H1 (cell line): ENCODE measurements around the gene NUP188. TPM values are rescaled to one million over a fixed set of nuclear protein-coding genes. Genes with fewer than 3 reads are reported as not detected.
A peak's percentile ranks its signal among the peaks of the same experiment; 100 is the strongest.

Experiments
- CTCF ChIA-PET: fragments of 300-600 bp; sonication (Branson Sonifier 250); formaldehyde crosslinking; loops from one replicate; lab custom pipeline; 2021; ENCODE audit not compliant: partially characterized antibody; lab: Charles Lee
- POLR2A ChIA-PET: fragments of 300-600 bp; sonication (Branson Sonifier 250); formaldehyde crosslinking; loops from one replicate; lab custom pipeline; 2021; ENCODE audit warnings: inconsistent platforms; ENCODE audit not compliant: partially characterized antibody; lab: Charles Lee
- DNase-seq, 2 experiments: peaks; one replicate each; pipeline versions ENCODE4 v3.0.0 to v3.0.0-alpha.2; 2010 to 2022; ENCODE audit warnings: low spot score in 2 of 2, low read depth in 1 of 2, mixed read lengths in 1 of 2
- FAIRE-seq: peaks from 2 replicates; lab custom pipeline; 2011; peaks lifted over from hg19 to GRCh38; lab: Jason Lieb, UNC
- H2AFZ ChIP-seq: 2 replicates; pipeline ENCODE4 v1.8.1; 2012; ENCODE audit warnings: low read length, inconsistent platforms
- H2AK5ac ChIP-seq: 2 replicates; pipeline ENCODE4 v1.6.1; 2013; ENCODE audit warnings: low read depth, low read length
- H2BK120ac ChIP-seq: replicated peaks from 2 replicates; pipeline ENCODE3; 2013; ENCODE audit warnings: low read depth, low read length, inconsistent platforms
- H2BK12ac ChIP-seq: 2 replicates; pipeline ENCODE4 v1.6.1; 2013; ENCODE audit warnings: low read depth, low read length
- H2BK15ac ChIP-seq: 2 replicates; pipeline ENCODE4 v1.6.1; 2013; ENCODE audit warnings: low read length
- H2BK20ac ChIP-seq: 2 replicates; pipeline ENCODE4 v1.6.1; 2013; ENCODE audit warnings: low read length
- H2BK5ac ChIP-seq: 2 replicates; pipeline ENCODE4 v1.6.1; 2013; ENCODE audit warnings: low read depth, low read length
- H3K14ac ChIP-seq: 2 replicates; pipeline ENCODE4 v1.6.1; 2013; ENCODE audit warnings: inconsistent platforms; ENCODE audit not compliant: insufficient read length
- H3K18ac ChIP-seq: 2 replicates; pipeline ENCODE4 v1.6.1; 2013; ENCODE audit warnings: low read length; ENCODE audit errors: extremely low read depth
- H3K23ac ChIP-seq: 2 replicates; pipeline ENCODE4 v1.6.1; 2013; ENCODE audit warnings: inconsistent platforms; ENCODE audit not compliant: insufficient read length
- H3K23me2 ChIP-seq: 2 replicates; pipeline ENCODE4 v1.6.1; 2013; ENCODE audit warnings: low read depth, low read length
- H3K27ac ChIP-seq: 2 replicates; pipeline ENCODE4 v1.6.1; 2011; ENCODE audit warnings: low read depth, low read length, inconsistent platforms
- H3K27me3 ChIP-seq, 4 experiments: replicated peaks in 1 of 4; 1 replicate in 1 of 4; 2 replicates in 3 of 4; pipeline versions ENCODE4 v1.6.1 to v1.8.1; 2011 to 2013; ENCODE audit warnings: low read length in 3 of 4, mild to moderate bottlenecking in 3 of 4, inconsistent platforms in 2 of 4, mixed read lengths in 2 of 4, moderate library complexity in 1 of 4; ENCODE audit not compliant: control insufficient read depth in 3 of 4, insufficient read depth in 3 of 4; ENCODE audit errors: extremely low read depth in 1 of 4
- H3K36me3 ChIP-seq, 4 experiments: 2 replicates each; pipeline versions ENCODE4 v1.6.1 to v1.8.1; 2011 to 2013; ENCODE audit warnings: mild to moderate bottlenecking in 4 of 4, low read length in 3 of 4, moderate library complexity in 2 of 4, control low read depth in 1 of 4, inconsistent platforms in 1 of 4; ENCODE audit not compliant: insufficient read depth in 4 of 4, control insufficient read depth in 2 of 4
- H3K4ac ChIP-seq: replicated peaks from 2 replicates; pipeline ENCODE3; 2013; ENCODE audit warnings: low read length, low read depth, mixed read lengths, inconsistent platforms; ENCODE audit not compliant: insufficient read length
- H3K4me1 ChIP-seq, 4 experiments: replicated peaks in 1 of 4; 1 replicate in 1 of 4; 2 replicates in 3 of 4; pipeline versions ENCODE4 v1.6.1 to v1.8.1; 2011 to 2013; ENCODE audit warnings: low read length in 3 of 4, inconsistent platforms in 2 of 4, mixed read lengths in 1 of 4; ENCODE audit not compliant: insufficient read depth in 4 of 4, control insufficient read depth in 3 of 4
- H3K4me2 ChIP-seq, 2 experiments: 2 replicates each; pipeline versions ENCODE4 v1.6.1 to v1.8.1; 2011 to 2013; ENCODE audit warnings: low read depth in 2 of 2, low read length in 2 of 2, control low read depth in 1 of 2, inconsistent platforms in 1 of 2, mild to moderate bottlenecking in 1 of 2; ENCODE audit not compliant: insufficient read depth in 1 of 2
- H3K4me3 ChIP-seq, 4 experiments: fragments of 200-600, 300-600 bp in 1 of 4; sonication (generic), shearing (Covaris generic), sonication (Bioruptor Twin) in 1 of 4; 2 replicates each; pipeline versions ENCODE4 v1.5.1 to v1.8.1; 2011 to 2016; ENCODE audit warnings: low read length in 4 of 4, low read depth in 3 of 4, control low read depth in 2 of 4, inconsistent platforms in 2 of 4, mild to moderate bottlenecking in 2 of 4, mixed read lengths in 1 of 4, moderate library complexity in 1 of 4; ENCODE audit not compliant: insufficient read depth in 2 of 4; ENCODE audit errors: extremely low read depth in 1 of 4
- H3K56ac ChIP-seq: replicated peaks from 2 replicates; pipeline ENCODE3; 2013; ENCODE audit warnings: low read depth, mild to moderate bottlenecking, mixed read lengths, low read length, inconsistent platforms; ENCODE audit not compliant: insufficient read length
- H3K79me1 ChIP-seq: 2 replicates; pipeline ENCODE4 v1.6.1; 2013; ENCODE audit warnings: low read depth, low read length, control low read depth
- H3K79me2 ChIP-seq, 2 experiments: 2 replicates each; pipeline versions ENCODE4 v1.6.1 to v1.8.1; 2012 to 2013; ENCODE audit warnings: low read length in 2 of 2, mild to moderate bottlenecking in 2 of 2, inconsistent platforms in 1 of 2; ENCODE audit not compliant: insufficient read depth in 2 of 2, control insufficient read depth in 1 of 2
- H3K9ac ChIP-seq, 4 experiments: replicated peaks in 1 of 4; 1 replicate in 1 of 4; 2 replicates in 3 of 4; pipeline versions ENCODE4 v1.6.1 to v1.8.1; 2011 to 2013; ENCODE audit warnings: low read depth in 3 of 4, low read length in 3 of 4, control low read depth in 2 of 4, mild to moderate bottlenecking in 2 of 4, moderate library complexity in 2 of 4, inconsistent platforms in 1 of 4; ENCODE audit errors: extremely low read depth in 1 of 4
- H3K9me3 ChIP-seq, 2 experiments: 2 replicates each; pipeline versions ENCODE4 v1.6.1 to v1.8.1; 2012 to 2013; ENCODE audit warnings: mild to moderate bottlenecking in 2 of 2, moderate library complexity in 2 of 2, control low read depth in 1 of 2, inconsistent platforms in 1 of 2, low read depth in 1 of 2, low read length in 1 of 2, mixed read lengths in 1 of 2; ENCODE audit not compliant: insufficient read depth in 2 of 2
- H4K20me1 ChIP-seq, 2 experiments: replicated peaks in 1 of 2; 2 replicates each; pipeline versions ENCODE3 to v1.8.1; 2011 to 2013; ENCODE audit warnings: inconsistent platforms in 2 of 2, low read length in 2 of 2, mild to moderate bottlenecking in 1 of 2; ENCODE audit not compliant: insufficient read depth in 2 of 2, control insufficient read depth in 1 of 2
- H4K5ac ChIP-seq: 2 replicates; pipeline ENCODE4 v1.6.1; 2013; ENCODE audit warnings: low read length, low read depth, mixed read lengths, inconsistent platforms; ENCODE audit not compliant: insufficient read length
- H4K8ac ChIP-seq: 2 replicates; pipeline ENCODE4 v1.8.0; 2013; ENCODE audit warnings: mild to moderate bottlenecking, moderate library complexity, low read length, inconsistent platforms; ENCODE audit not compliant: insufficient read depth; ENCODE audit errors: extremely low read depth
- H4K91ac ChIP-seq: replicated peaks from 2 replicates; pipeline ENCODE3; 2013; ENCODE audit warnings: low read length, mixed read lengths, inconsistent platforms; ENCODE audit not compliant: insufficient read length
- BACH1 ChIP-seq: IDR thresholded peaks from 2 replicates; pipeline ENCODE4 v1.6.1; 2012; ENCODE audit warnings: low read length, improper control_type of control experiment
- JUN ChIP-seq: IDR thresholded peaks from 2 replicates; pipeline ENCODE4 v1.6.1; 2011; ENCODE audit warnings: low read depth, mild to moderate bottlenecking, improper control_type of control experiment, low read length
- JUND ChIP-seq: IDR thresholded peaks from 2 replicates; pipeline ENCODE4 v1.6.1; 2011; ENCODE audit warnings: mild to moderate bottlenecking, improper control_type of control experiment, low read length
- RNF2 ChIP-seq: fragments of 200-900, 300-1000 bp; sonication (generic); IDR thresholded peaks from 2 replicates; pipeline ENCODE4 v1.7.1; 2016; ENCODE audit warnings: borderline replicate concordance, low read depth, mild to moderate bottlenecking, antibody characterized with exemption, low read length; ENCODE audit not compliant: poor library complexity, severe bottlenecking; ENCODE audit errors: missing control alignments
- SAP30 ChIP-seq: fragments of 300-600 bp; sonication (generic); IDR thresholded peaks from 2 replicates; pipeline ENCODE4 v1.7.1; 2012; ENCODE audit warnings: low read length, moderate library complexity, mild to moderate bottlenecking, inconsistent platforms; ENCODE audit not compliant: insufficient read depth, insufficient replicate concordance
- SIRT6 ChIP-seq: IDR thresholded peaks from one replicate; pipeline ENCODE4 v1.7.1; 2012; ENCODE audit warnings: low read length, inconsistent platforms
- TAF1 ChIP-seq: IDR thresholded peaks from 2 replicates; pipeline ENCODE4 v1.6.1; 2011; ENCODE audit warnings: mild to moderate bottlenecking, low read depth, low read length
- TCF12 ChIP-seq: IDR thresholded peaks from 2 replicates; pipeline ENCODE4 v1.6.1; 2011; ENCODE audit warnings: low read depth, mild to moderate bottlenecking, low read length
- TEAD4 ChIP-seq: IDR thresholded peaks from 2 replicates; pipeline ENCODE4 v1.6.1; 2012; ENCODE audit warnings: low read depth, low read length, inconsistent platforms, mixed read lengths
- WGBS, 2 experiments: shearing (Covaris generic) in 1 of 2; methylation state at CpG; one replicate each; pipeline versions ENCODE4 v1.1.6 to v1.1.7; 2013 to 2015; ENCODE audit warnings: low lambda C conversion rate in 2 of 2, mixed read lengths in 2 of 2, inconsistent platforms in 1 of 2, low coverage in 1 of 2, missing lambda C conversion rate in 1 of 2; ENCODE audit not compliant: insufficient replicate concordance in 2 of 2, insufficient coverage in 1 of 2, insufficient read length in 1 of 2; ENCODE audit errors: extremely low coverage in 1 of 2, missing lambda C conversion rate in 1 of 2; 5-methylcytosine and 5-hydroxymethylcytosine counted together
- polyA plus RNA-seq, 7 experiments: library from polyadenylated mRNA; depleted of rRNA in 3 of 7; stranded (reverse) in 5 of 7; unstranded in 2 of 7; fragments of >200 nt in 5 of 7; fragments of 200-250 nt in 2 of 7; gene quantifications; 1 replicate in 5 of 7; 2 replicates in 1 of 7; 4 replicates in 1 of 7; pipeline versions ENCODE4 v1.2.1 to v1.2.3, GENCODE V29; 2011 to 2013; ENCODE audit warnings: missing spikeins in 2 of 7, mixed read lengths in 2 of 7
- total RNA-seq: library from RNA; stranded (reverse); fragmentation: NEBNext Ultra II Directional; extraction: Animal tissue kit (Norgen Biotek cat#: 25700); gene quantifications from 2 replicates; pipeline ENCODE4 v1.2.1, GENCODE V29; 2021

The NUP188 gene
- total and polyA plus RNA-seq, 2 of the 8 experiments (the other 6 are each of a cell fraction or from before 2014, with no cell fraction given) = 90.1 to 111 TPM

GRCh38 chr9:129011170-129011569, 63.7 kb downstream of the NUP188 start:
- H3K4me2 ChIP-seq = no peak overlapping the region
- no peak overlapping the region for H3K56ac ChIP-seq
- ChIA-PET POLR2A (interaction anchor here (2.6 kb wide), 1 partner anchor 12 kb away, joined by 9 read pairs; no protein-coding TSS in a partner anchor), CTCF (interaction anchor here (0.6 to 7.8 kb wide), 4 partner anchors 10 to 40 kb away, joined by 3 to 89 read pairs (median 35); no protein-coding TSS in a partner anchor)
- no peak overlapping the region for H3K14ac ChIP-seq
- H2BK120ac ChIP-seq = no peak overlapping the region
- H3K4me1 ChIP-seq = no peaks in the 10 kb centered on the region
- H3K27me3 ChIP-seq = no peaks in the 10 kb centered on the region
- H3K18ac ChIP-seq = no peak overlapping the region
- no peak overlapping the region for H3K27ac ChIP-seq
- H2AK5ac ChIP-seq = no peak overlapping the region
- H4K20me1 ChIP-seq = peaks cover 0 to 17% of the 10 kb centered on the region in 2 experiments
- FAIRE-seq (no peak), DNase-seq (no peak)
- H2BK20ac ChIP-seq = no peak overlapping the region
- H2BK5ac ChIP-seq = no peak overlapping the region; the same call in 1 of the 2 replicates
- TF ChIP-seq JUND = no peak
- no peak for TF ChIP-seq BACH1
- no peak for TF ChIP-seq TEAD4
- no peak for TF ChIP-seq TCF12
- TF ChIP-seq RNF2 = no peak
- TF ChIP-seq JUN = no peak
- TF ChIP-seq SIRT6 = no peak
- no peak for TF ChIP-seq TAF1
- no peak for TF ChIP-seq SAP30
- H3K9ac ChIP-seq = no peak overlapping the region
- WGBS, 2 experiments = 92% methylated on average over 17 of the region's 19 CpGs; no CpG with 5 or more reads in 1 of the 2 experiments
- no peak overlapping the region for H3K23ac ChIP-seq
- no peak overlapping the region for H4K5ac ChIP-seq
- H2AFZ ChIP-seq = no peak overlapping the region
- H2BK15ac ChIP-seq = no peak overlapping the region
- no peaks in the 10 kb centered on the region for H3K79me2 ChIP-seq
- H3K23me2 ChIP-seq = no peaks in the 10 kb centered on the region
- H4K91ac ChIP-seq = no peak overlapping the region
- H3K4me3 ChIP-seq = no peak overlapping the region
- H3K9me3 ChIP-seq = no peaks in the 10 kb centered on the region
- H3K4ac ChIP-seq = no peak overlapping the region
- peaks cover 9 to 56% (median 30%) of the 10 kb centered on the region in 4 experiments; a peak in 7 of 8 replicates for H3K36me3 ChIP-seq
- peak overlapping the region; percentile 75; the same call in 1 of the 2 replicates for H4K8ac ChIP-seq
- H2BK12ac ChIP-seq = no peak overlapping the region
- H3K79me1 ChIP-seq = peaks cover 2% of the 10 kb centered on the region
